Measurements from ENCODE around the gene AMDHD2. TPM values are rescaled to one million over a fixed set of nuclear protein-coding genes. Genes with fewer than 3 reads are reported as not detected.

The AMDHD2 gene
- total and polyA plus RNA-seq, 2 of the 13 experiments (the other 11 are each of a cell fraction or from before 2014, with no cell fraction given), result 33.5 to 39.1 TPM

DNA sequence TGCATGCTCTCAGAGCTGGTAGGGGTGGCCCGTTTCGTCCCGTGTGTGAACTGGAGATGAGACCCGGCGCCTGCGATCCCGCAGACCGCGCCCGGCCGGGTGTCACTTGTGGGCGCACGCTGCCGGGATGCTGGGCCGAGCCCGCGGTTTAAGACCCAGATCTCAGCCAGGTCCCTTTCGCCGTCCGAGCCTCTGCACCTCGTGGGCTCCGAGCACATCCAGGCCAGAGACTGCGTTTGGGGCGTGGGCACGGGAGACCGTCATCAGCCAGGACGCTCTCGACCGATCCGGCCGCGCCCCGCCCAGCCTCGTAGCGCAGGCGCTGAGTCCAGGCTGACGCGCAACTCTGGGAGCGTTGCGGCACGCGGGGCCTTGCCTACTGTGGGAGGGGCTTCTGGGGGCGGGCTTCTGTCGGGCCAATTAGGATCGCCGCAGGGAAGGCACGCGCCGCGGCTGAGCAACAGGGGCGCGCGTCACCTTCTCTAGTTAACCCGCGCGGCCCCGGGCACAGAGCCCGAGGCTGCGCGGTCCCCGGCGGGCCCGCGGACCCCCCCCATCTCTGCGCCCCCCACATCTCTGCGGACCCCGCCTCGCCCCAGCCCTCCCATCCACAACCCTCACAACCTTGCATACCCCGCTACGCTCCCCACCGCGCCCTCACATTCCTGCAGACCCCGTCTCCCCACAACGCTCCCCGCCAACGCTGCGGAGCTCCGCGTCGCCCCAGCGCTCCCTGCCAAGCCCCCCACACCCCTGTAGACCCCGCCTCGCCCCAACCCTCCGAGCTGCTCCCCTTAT, 11.7 kb downstream of the AMDHD2 start (continued):
- TF ChIP-seq, protein P1, sequence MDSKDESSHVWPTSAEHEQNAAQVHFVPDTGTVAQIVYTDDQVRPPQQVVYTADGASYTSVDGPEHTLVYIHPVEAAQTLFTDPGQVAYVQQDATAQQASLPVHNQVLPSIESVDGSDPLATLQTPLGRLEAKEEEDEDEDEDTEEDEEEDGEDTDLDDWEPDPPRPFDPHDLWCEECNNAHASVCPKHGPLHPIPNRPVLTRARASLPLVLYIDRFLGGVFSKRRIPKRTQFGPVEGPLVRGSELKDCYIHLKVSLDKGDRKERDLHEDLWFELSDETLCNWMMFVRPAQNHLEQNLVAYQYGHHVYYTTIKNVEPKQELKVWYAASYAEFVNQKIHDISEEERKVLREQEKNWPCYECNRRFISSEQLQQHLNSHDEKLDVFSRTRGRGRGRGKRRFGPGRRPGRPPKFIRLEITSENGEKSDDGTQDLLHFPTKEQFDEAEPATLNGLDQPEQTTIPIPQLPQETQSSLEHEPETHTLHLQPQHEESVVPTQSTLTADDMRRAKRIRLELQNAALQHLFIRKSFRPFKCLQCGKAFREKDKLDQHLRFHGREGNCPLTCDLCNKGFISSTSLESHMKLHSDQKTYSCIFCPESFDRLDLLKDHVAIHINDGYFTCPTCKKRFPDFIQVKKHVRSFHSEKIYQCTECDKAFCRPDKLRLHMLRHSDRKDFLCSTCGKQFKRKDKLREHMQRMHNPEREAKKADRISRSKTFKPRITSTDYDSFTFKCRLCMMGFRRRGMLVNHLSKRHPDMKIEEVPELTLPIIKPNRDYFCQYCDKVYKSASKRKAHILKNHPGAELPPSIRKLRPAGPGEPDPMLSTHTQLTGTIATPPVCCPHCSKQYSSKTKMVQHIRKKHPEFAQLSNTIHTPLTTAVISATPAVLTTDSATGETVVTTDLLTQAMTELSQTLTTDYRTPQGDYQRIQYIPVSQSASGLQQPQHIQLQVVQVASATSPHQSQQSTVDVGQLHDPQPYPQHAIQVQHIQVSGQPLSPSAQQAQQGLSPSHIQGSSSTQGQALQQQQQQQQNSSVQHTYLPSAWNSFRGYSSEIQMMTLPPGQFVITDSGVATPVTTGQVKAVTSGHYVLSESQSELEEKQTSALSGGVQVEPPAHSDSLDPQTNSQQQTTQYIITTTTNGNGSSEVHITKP (CRISPR knock-in tag; IDR thresholded peaks at IDR 0.05; ENCODE audit: low read depth), result no peak
- no peak for TF ChIP-seq NR1H2 (CRISPR knock-in tag; IDR thresholded peaks at IDR 0.05; ENCODE audit: borderline replicate concordance, low read depth)
- TF ChIP-seq, protein P2, sequence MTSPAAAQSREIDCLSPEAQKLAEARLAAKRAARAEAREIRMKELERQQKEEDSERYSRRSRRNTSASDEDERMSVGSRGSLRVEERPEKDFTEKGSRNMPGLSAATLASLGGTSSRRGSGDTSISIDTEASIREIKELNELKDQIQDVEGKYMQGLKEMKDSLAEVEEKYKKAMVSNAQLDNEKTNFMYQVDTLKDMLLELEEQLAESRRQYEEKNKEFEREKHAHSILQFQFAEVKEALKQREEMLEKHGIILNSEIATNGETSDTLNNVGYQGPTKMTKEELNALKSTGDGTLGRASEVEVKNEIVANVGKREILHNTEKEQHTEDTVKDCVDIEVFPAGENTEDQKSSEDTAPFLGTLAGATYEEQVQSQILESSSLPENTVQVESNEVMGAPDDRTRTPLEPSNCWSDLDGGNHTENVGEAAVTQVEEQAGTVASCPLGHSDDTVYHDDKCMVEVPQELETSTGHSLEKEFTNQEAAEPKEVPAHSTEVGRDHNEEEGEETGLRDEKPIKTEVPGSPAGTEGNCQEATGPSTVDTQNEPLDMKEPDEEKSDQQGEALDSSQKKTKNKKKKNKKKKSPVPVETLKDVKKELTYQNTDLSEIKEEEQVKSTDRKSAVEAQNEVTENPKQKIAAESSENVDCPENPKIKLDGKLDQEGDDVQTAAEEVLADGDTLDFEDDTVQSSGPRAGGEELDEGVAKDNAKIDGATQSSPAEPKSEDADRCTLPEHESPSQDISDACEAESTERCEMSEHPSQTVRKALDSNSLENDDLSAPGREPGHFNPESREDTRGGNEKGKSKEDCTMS (CRISPR knock-in tag; conservative IDR thresholded peaks at IDR 0.05), result no peak
- no peak for TF ChIP-seq ZNF530 (CRISPR knock-in tag; IDR thresholded peaks at IDR 0.05; ENCODE audit: low read depth)
- peak; percentile 73 for TF ChIP-seq KMT2A (CRISPR knock-in tag; IDR thresholded peaks at IDR 0.05)
- TF ChIP-seq SIX1 (CRISPR knock-in tag; IDR thresholded peaks at IDR 0.05; ENCODE audit: borderline replicate concordance), result no peak
- peak; percentile 50; the same call in 1 of the 2 replicates for TF ChIP-seq TGIF2 (CRISPR knock-in tag; IDR thresholded peaks at IDR 0.05)
- TF ChIP-seq ZNF558 (CRISPR knock-in tag; IDR thresholded peaks at IDR 0.05; ENCODE audit: borderline replicate concordance), result no peak
- TF ChIP-seq, protein P3, sequence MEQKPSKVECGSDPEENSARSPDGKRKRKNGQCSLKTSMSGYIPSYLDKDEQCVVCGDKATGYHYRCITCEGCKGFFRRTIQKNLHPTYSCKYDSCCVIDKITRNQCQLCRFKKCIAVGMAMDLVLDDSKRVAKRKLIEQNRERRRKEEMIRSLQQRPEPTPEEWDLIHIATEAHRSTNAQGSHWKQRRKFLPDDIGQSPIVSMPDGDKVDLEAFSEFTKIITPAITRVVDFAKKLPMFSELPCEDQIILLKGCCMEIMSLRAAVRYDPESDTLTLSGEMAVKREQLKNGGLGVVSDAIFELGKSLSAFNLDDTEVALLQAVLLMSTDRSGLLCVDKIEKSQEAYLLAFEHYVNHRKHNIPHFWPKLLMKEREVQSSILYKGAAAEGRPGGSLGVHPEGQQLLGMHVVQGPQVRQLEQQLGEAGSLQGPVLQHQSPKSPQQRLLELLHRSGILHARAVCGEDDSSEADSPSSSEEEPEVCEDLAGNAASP (CRISPR knock-in tag; IDR thresholded peaks at IDR 0.05; ENCODE audit: borderline replicate concordance), result no peak
- TF ChIP-seq HNRNPL (IDR thresholded peaks at IDR 0.05; ENCODE audit: low read depth, low read length), result no peak
- no peak for TF ChIP-seq ZNF552 (CRISPR knock-in tag; IDR thresholded peaks at IDR 0.05; ENCODE audit: borderline replicate concordance)
- peak; percentile 53; the same call in 1 of the 2 replicates for TF ChIP-seq POLR2AphosphoS5 (IDR thresholded peaks at IDR 0.05; ENCODE audit: low read depth, low read length)
- no peak for TF ChIP-seq GPN1 (CRISPR knock-in tag; IDR thresholded peaks at IDR 0.05; ENCODE audit: borderline replicate concordance)
- TF ChIP-seq, protein P4, sequence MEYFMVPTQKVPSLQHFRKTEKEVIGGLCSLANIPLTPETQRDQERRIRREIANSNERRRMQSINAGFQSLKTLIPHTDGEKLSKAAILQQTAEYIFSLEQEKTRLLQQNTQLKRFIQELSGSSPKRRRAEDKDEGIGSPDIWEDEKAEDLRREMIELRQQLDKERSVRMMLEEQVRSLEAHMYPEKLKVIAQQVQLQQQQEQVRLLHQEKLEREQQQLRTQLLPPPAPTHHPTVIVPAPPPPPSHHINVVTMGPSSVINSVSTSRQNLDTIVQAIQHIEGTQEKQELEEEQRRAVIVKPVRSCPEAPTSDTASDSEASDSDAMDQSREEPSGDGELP (IDR thresholded peaks at IDR 0.05; ENCODE audit: borderline replicate concordance, low read depth), result no peak; the same call in 1 of the 2 replicates
- TF ChIP-seq NFE2L2 (IDR thresholded peaks at IDR 0.05; ENCODE audit: low read length), result no peak
- TF ChIP-seq ZFP41 (CRISPR knock-in tag; IDR thresholded peaks at IDR 0.05; ENCODE audit: borderline replicate concordance), result no peak
- peak; percentile 31; the same call in 1 of the 2 replicates for TF ChIP-seq ERF (CRISPR knock-in tag; IDR thresholded peaks at IDR 0.05)
- TF ChIP-seq NONO (IDR thresholded peaks at IDR 0.05), result no peak
- peak; percentile 96 for TF ChIP-seq NONO (CRISPR knock-in tag; conservative IDR thresholded peaks at IDR 0.05)
- TF ChIP-seq ZNF652 (CRISPR knock-in tag; IDR thresholded peaks at IDR 0.05; ENCODE audit: borderline replicate concordance, low read depth), result peak; percentile 95
- peak; percentile 75; the same call in 1 of the 2 replicates for TF ChIP-seq ZNF572 (CRISPR knock-in tag; IDR thresholded peaks at IDR 0.05)
- TF ChIP-seq IKZF1 (IDR thresholded peaks at IDR 0.05), result no peak
